Neutrophil (primary cell): ENCODE data around the gene KY.

Source experiments
- H3K27ac ChIP-seq: fragments of 200-600 bp; sonication (generic); 2 replicates; pipeline ENCODE4 v1.5.1; 2016; ENCODE audit warnings: mild to moderate bottlenecking, moderate library complexity
- H3K27me3 ChIP-seq: fragments of 200-600 bp; sonication (generic); 2 replicates; pipeline ENCODE4 v1.6.0; 2016; ENCODE audit warnings: mild to moderate bottlenecking
- H3K36me3 ChIP-seq: fragments of 200-600 bp; sonication (generic); 2 replicates; pipeline ENCODE4 v1.5.1; 2017
- H3K4me1 ChIP-seq, 2 experiments: fragments of 200-600 bp in 1 of 2; sonication (generic) in 1 of 2; 1 replicate in 1 of 2; 2 replicates in 1 of 2; pipeline versions ENCODE4 v1.5.1 to v1.6.1; 2013 to 2016; ENCODE audit warnings: low read depth in 1 of 2, low read length in 1 of 2, mild to moderate bottlenecking in 1 of 2, moderate library complexity in 1 of 2; ENCODE audit not compliant: control insufficient read depth in 1 of 2, insufficient read depth in 1 of 2
- H3K4me3 ChIP-seq, 2 experiments: fragments of 200-600 bp in 1 of 2; sonication (generic) in 1 of 2; 1 replicate in 1 of 2; 2 replicates in 1 of 2; pipeline ENCODE4 v1.5.1; 2013 to 2016; ENCODE audit warnings: low read depth in 1 of 2, low read length in 1 of 2, mild to moderate bottlenecking in 1 of 2, moderate library complexity in 1 of 2
- H3K9me3 ChIP-seq: fragments of 200-600 bp; sonication (generic); 2 replicates; pipeline ENCODE4 v1.5.1; 2016
- TF ChIP-seq, protein P1 (sequence below): fragments of 200-600 bp; sonication (generic); IDR thresholded peaks from 2 replicates; pipeline ENCODE4 v1.5.1; 2016; ENCODE audit warnings: antibody characterized with exemption

The KY gene

DNA sequence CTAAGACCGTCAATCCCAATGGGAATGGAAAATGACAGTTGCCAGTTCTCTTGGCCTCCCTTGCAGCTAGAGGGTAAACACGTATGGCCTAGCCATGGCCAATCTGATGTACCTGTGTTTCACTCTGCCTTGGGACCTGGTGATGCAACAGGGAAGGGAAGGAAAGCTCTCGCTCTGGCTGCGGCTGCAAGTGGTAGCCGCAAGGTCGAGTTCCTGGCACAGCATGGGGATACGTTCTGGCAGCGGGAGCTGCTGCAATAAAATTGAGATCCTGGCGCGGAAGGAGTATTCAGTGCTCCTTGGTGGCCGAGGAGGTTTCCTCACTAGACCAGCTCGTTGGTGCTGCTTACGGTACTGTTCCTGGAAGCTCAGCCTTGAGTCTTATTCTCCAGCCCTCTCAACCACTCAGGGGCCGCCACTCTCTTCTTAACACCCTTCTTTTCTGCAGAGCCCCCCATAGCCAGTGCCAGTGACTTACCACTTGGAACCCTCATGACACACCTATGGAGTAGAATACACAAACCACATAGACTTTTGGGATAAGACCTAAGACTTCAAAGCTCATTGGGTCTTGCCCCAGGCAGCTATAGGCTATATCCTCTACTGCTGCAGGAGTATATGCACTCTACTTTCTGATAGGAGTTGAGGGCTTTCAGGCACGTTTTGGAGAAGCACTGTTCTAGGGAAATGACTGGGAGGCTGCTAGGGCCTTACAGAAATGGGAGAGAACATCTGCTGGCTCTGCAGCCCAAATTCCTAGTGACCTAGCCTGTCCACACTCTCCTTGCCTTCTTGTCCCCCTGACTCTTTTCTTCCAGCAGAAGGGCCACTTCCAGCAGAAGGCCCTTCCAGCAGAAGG lies 2.7 kb downstream of the KY start:
- Histone ChIP-seq H3K4me1 (peaks cover 15 to 17% of the 10 kb centered on the region in 2 experiments), H3K4me3 (no peak overlapping the region), H3K36me3 (no peaks in the 10 kb centered on the region), H3K9me3 (no peaks in the 10 kb centered on the region), H3K27me3 (peaks cover 36% of the 10 kb centered on the region), H3K27ac (no peak overlapping the region)
- TF ChIP-seq, protein P1, sequence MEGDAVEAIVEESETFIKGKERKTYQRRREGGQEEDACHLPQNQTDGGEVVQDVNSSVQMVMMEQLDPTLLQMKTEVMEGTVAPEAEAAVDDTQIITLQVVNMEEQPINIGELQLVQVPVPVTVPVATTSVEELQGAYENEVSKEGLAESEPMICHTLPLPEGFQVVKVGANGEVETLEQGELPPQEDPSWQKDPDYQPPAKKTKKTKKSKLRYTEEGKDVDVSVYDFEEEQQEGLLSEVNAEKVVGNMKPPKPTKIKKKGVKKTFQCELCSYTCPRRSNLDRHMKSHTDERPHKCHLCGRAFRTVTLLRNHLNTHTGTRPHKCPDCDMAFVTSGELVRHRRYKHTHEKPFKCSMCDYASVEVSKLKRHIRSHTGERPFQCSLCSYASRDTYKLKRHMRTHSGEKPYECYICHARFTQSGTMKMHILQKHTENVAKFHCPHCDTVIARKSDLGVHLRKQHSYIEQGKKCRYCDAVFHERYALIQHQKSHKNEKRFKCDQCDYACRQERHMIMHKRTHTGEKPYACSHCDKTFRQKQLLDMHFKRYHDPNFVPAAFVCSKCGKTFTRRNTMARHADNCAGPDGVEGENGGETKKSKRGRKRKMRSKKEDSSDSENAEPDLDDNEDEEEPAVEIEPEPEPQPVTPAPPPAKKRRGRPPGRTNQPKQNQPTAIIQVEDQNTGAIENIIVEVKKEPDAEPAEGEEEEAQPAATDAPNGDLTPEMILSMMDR: no peak

DNA sequence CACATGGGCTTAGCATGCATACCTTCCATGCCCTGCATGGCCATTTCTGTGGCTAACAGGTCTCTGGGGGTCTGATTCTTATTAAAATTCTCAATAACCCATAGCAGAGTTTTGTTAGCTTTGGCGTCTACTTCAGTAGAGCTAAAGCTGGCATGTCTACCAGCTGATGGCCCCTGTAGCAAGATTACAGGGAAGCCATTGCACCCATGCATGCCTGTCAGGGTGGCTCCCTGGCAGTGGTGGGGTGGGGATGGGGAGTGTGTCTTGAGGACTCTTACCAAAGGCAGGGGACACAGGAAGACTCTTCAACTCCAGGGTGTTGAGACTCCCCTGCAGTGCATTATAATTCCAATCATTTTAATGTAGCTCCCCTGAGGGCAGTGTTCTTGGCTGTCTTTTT lies 4.7 kb downstream of the KY start:
- H3K4me1 ChIP-seq: peaks cover 14% of the 10 kb centered on the region in 2 experiments
- H3K9me3 ChIP-seq: no peaks in the 10 kb centered on the region
- peaks cover 17% of the 10 kb centered on the region for H3K27me3 ChIP-seq
- TF ChIP-seq, protein P1: no peak
- no peak overlapping the region for H3K27ac ChIP-seq
- no peaks in the 10 kb centered on the region for H3K36me3 ChIP-seq
- H3K4me3 ChIP-seq: no peak overlapping the region

DNA sequence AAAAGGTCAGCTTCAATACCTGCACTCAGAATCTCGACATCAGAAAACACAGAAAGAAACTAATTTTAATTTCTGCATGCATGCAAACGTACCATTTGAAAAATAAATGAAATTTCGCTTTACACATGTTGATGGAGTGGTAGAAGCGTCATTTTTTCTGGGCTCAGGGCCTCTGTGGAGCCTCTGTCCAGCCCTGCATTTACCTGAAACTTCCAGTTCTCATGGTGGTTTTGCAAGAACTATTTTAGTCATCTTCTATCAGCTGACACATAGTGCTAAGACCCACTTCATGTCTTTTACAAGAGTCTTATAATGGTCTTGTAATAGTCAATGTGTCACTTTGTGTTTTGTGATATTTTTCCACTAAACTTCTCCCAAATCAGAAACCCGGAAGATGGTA lies 5.3 kb downstream of the KY start:
- TF ChIP-seq, protein P1: no peak
- Histone ChIP-seq H3K4me1 (peaks cover 14% of the 10 kb centered on the region in 2 experiments), H3K9me3 (no peaks in the 10 kb centered on the region), H3K27me3 (peaks cover 12% of the 10 kb centered on the region), H3K4me3 (no peak overlapping the region), H3K27ac (no peak overlapping the region), H3K36me3 (no peaks in the 10 kb centered on the region)

DNA sequence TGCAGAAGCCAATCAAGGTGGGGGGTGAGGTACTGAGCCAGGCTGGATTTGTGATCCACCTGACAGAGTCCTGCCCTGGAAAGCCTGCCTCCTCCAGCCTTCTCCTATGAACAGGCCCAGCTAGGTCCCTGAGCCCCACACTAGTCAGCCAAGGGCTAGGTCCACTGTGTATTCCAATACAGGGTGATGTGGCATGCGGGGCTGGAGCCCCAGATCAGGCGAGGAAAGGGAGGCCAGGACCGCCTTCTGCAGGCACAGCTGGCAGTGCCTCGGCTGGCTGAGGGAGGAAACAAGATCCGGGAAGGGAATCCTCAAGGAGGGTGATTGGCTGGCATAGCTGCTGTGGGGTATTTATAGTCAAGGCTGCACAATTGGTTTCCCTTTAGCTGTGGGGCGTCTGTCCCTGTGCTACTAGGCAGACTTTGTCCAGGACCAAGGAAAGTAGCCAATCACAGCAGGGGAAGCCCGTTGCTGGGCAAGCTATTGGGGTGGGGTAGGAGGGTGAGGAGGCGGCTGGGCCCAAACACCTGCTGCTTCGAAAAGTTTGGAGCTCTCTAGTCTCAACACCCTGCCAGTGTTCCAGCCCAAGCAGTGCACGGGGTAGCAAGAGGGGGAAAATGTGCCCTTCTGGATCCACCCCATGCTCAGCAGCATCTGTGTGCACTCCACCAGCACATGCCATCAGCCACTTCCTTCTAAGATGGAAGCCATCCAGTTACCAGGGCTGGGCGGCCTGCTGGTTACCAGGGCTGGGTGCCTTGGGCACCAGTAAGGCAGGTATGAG lies 5.9 kb downstream of the KY start:
- H3K4me3 ChIP-seq: no peak overlapping the region
- no peaks in the 10 kb centered on the region for H3K36me3 ChIP-seq
- TF ChIP-seq, protein P1: no peak
- H3K27me3 ChIP-seq: peaks cover 6% of the 10 kb centered on the region
- peaks cover 9% of the 10 kb centered on the region in 2 experiments for H3K4me1 ChIP-seq
- H3K9me3 ChIP-seq: no peaks in the 10 kb centered on the region
- no peak overlapping the region for H3K27ac ChIP-seq

DNA sequence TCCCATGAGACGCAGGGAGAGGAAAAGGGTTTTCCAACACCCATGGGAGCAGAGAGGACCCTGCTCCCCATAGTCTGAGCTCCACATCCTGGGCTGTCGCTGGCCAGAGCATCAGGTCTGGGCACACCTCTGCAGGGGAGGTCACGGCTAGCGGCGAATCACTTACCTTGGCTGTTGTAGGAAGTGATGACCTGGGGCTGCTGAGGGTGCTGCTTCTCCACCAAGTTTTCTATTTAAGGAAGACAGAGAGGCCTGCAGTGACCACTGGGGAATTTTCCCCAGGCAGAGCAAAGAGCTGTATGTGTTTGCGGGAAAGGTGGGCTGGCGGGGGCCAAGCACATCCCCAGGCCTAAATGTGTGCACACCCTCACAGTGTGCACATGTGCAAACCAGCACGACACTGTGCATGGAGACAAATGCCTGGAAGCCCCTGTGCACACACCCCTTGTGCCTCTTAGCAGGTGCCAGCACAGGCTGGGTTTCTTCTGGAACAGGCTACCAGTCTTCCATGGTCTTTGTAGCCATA lies 7.6 kb downstream of the KY start:
- Histone ChIP-seq H3K9me3 (no peaks in the 10 kb centered on the region), H3K27ac (no peak overlapping the region), H3K4me1 (peaks cover 9% of the 10 kb centered on the region in 2 experiments), H3K4me3 (no peak overlapping the region), H3K36me3 (no peaks in the 10 kb centered on the region), H3K27me3 (no peaks in the 10 kb centered on the region)
- TF ChIP-seq, protein P1: no peak
